Mucosa of descending colon (tissue), 3 donors: ENCODE results near the gene KAT6B. TPM values are rescaled to one million over a fixed set of nuclear protein-coding genes. Genes with fewer than 3 reads are reported as not detected.

Experiments used
- ATAC-seq: fragments of 200-7000 bp; cut with Tn5 transposase; one replicate; pipeline ENCODE4 v1.9.1; 2020; ENCODE audit warnings: mild to moderate bottlenecking, moderate library complexity
- DNase-seq, 3 donors: peaks; one replicate each; pipeline ENCODE4 v3.0.0-alpha.2; 2020
- H3K36me3 ChIP-seq: fragments of 200-600 bp; one replicate; pipeline ENCODE4 v1.8.0; 2021; ENCODE audit warnings: low read depth, mild to moderate bottlenecking
- H3K4me1 ChIP-seq: fragments of 200-600 bp; one replicate; pipeline ENCODE4 v1.8.0; 2021; ENCODE audit warnings: low read depth, mild to moderate bottlenecking
- H3K4me3 ChIP-seq: fragments of 200-600 bp; one replicate; pipeline ENCODE4 v1.8.0; 2021; ENCODE audit warnings: mild to moderate bottlenecking
- H3K9me3 ChIP-seq: fragments of 200-600 bp; one replicate; pipeline ENCODE4 v1.8.0; 2021; ENCODE audit warnings: mild to moderate bottlenecking
- CTCF ChIP-seq: fragments of 200-600 bp; IDR thresholded peaks from one replicate; pipeline ENCODE4 v1.8.0; 2022; ENCODE audit warnings: antibody characterized with exemption, mild to moderate bottlenecking
- intact Hi-C, 2 donors: fragments of 100-400 bp; cut with DNase I in 1 of 2; cut with micrococcal nuclease in 1 of 2; formaldehyde crosslinking; loops; one replicate each; pipeline versions ENCODE4 v1.11.0 to v1.11.1; 2022; cut with DNase I, micrococcal nuclease
- total RNA-seq, 3 donors: library from RNA; stranded (reverse); fragmentation: NEBNext Ultra II Directional in 2 of 3; extraction: Animal tissue kit (Norgen Biotek cat#: 25700) in 2 of 3; gene quantifications; one replicate each; pipeline versions ENCODE4 v1.2.1 to v1.2.4, GENCODE V29; 2021 to 2023
- donor health status: DM: no; HTN: no; CAD: no; lungs with moderate emphysema.
- donor health status: DM: no; HTN: no; CAD: no.
- donor health status: DM: no; HTN: yes; CAD: no.

KAT6B gene
- total RNA-seq, 3 donors from 2014 or later, result 29.5 to 60.5 (median 39.3) TPM

GRCh38 chr10:75073442-75073841, 247.0 kb downstream of the KAT6B start:
- Histone ChIP-seq H3K36me3 (no peaks in the 10 kb centered on the region), H3K9me3 (no peaks in the 10 kb centered on the region), H3K4me1 (no peaks in the 10 kb centered on the region), H3K4me3 (no peak overlapping the region)
- DNase-seq, result no peak
- ATAC-seq, result no peak
- TF ChIP-seq CTCF, result no peak
- intact Hi-C loops, result no loop called here

- no peak for TF ChIP-seq CTCF
- Histone ChIP-seq H3K9me3 (no peaks in the 10 kb centered on the region), H3K4me1 (no peaks in the 10 kb centered on the region), H3K36me3 (no peaks in the 10 kb centered on the region), H3K4me3 (no peak overlapping the region)
- no peak for DNase-seq
- no peak for ATAC-seq
- intact Hi-C loops, result no loop called here
Observed at GRCh38 chr10:75074711-75075445, 248.5 kb downstream of the KAT6B start.

GRCh38 chr10:75076348-75076747, 249.9 kb downstream of the KAT6B start:
- intact Hi-C loops, result no loop called here
- no peak for ATAC-seq
- no peaks in the 10 kb centered on the region for H3K4me1 ChIP-seq
- no peaks in the 10 kb centered on the region for H3K36me3 ChIP-seq
- H3K9me3 ChIP-seq, result no peaks in the 10 kb centered on the region
- no peak overlapping the region for H3K4me3 ChIP-seq
- no peak for TF ChIP-seq CTCF
- no peak for DNase-seq

- Histone ChIP-seq H3K4me3 (no peak overlapping the region), H3K9me3 (no peaks in the 10 kb centered on the region), H3K4me1 (no peaks in the 10 kb centered on the region), H3K36me3 (no peaks in the 10 kb centered on the region)
- intact Hi-C loops, result no loop called here
- no peak for TF ChIP-seq CTCF
- no peak for ATAC-seq
- no peak for DNase-seq
Observed at GRCh38 chr10:75079436-75080083, 253.2 kb downstream of the KAT6B start.

GRCh38 chr10:75080554-75080953, 254.2 kb downstream of the KAT6B start:
- TF ChIP-seq CTCF, result no peak
- Histone ChIP-seq H3K4me3 (no peak overlapping the region), H3K36me3 (no peaks in the 10 kb centered on the region), H3K4me1 (no peaks in the 10 kb centered on the region), H3K9me3 (no peaks in the 10 kb centered on the region)
- DNase-seq (no peak), ATAC-seq (no peak)
- intact Hi-C loops, result no loop called here
